Measurements from ENCODE around the gene ENAH.

DNA sequence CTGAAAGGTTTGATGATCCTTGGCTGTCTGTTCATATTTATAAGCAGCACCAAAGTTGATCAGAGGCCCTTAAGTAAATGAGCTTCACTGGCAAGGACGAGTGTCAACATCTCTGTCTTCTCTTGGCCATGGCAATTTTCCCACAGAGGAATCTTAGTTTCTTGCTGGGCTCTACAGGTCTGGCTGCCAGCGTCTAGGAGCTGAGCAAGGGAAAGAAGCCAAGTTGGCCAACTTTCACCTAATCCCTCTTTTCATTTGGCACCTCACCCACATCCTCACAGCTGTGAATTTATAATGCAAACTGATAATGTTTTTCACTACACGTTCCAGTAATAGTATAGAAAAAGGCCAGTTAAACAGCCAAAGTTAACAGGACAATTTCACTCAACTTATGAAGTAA lies 126.0 kb downstream of the ENAH start:
- TF ChIP-seq, protein P1, sequence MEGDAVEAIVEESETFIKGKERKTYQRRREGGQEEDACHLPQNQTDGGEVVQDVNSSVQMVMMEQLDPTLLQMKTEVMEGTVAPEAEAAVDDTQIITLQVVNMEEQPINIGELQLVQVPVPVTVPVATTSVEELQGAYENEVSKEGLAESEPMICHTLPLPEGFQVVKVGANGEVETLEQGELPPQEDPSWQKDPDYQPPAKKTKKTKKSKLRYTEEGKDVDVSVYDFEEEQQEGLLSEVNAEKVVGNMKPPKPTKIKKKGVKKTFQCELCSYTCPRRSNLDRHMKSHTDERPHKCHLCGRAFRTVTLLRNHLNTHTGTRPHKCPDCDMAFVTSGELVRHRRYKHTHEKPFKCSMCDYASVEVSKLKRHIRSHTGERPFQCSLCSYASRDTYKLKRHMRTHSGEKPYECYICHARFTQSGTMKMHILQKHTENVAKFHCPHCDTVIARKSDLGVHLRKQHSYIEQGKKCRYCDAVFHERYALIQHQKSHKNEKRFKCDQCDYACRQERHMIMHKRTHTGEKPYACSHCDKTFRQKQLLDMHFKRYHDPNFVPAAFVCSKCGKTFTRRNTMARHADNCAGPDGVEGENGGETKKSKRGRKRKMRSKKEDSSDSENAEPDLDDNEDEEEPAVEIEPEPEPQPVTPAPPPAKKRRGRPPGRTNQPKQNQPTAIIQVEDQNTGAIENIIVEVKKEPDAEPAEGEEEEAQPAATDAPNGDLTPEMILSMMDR (IDR thresholded peaks at IDR 0.05; ENCODE audit: low read length) = no peak
- no peak for TF ChIP-seq EZH2phosphoT487 (IDR thresholded peaks at IDR 0.05; ENCODE audit: low read length)
